ENCODE measurements around the gene UGP2.

DNA sequence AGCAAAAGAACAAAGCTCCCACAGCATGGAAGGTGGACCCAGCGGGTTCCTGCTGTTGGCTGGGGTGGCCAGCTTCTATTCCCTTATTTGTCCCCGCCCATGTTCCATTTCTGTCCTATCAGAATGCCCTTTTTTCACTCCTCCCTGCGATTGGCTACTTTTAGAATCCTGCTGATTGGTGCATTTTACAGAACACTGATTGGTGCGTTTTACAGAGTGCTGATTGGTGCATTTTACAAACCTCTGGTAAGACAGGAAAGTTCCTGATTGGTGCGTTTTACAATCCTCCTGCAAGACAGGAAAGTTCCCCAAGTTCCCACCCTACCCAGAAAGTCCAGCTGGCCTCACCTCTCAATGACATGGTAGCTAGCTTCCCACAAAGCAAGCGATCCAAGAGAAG, 40.2 kb upstream of the UGP2 start:
- TF ChIP-seq REST (IDR thresholded peaks at IDR 0.05; ENCODE audit: low read depth) (no peak), NFIC (IDR thresholded peaks at IDR 0.05) (no peak), TAF1 (IDR thresholded peaks at IDR 0.05; ENCODE audit: low read depth) (no peak), EP300 (IDR thresholded peaks at IDR 0.05; ENCODE audit: borderline replicate concordance) (no peak), RAD21 (IDR thresholded peaks at IDR 0.05; ENCODE audit: low read depth) (no peak), MAX (IDR thresholded peaks at IDR 0.05) (no peak), CEBPB (IDR thresholded peaks at IDR 0.05) (no peak), ZBTB7A (IDR thresholded peaks at IDR 0.05; ENCODE audit: low read depth) (no peak)

Data from Ishikawa (cell line).